ENCODE data around the gene SMIM17.

SMIM17 gene

DNA sequence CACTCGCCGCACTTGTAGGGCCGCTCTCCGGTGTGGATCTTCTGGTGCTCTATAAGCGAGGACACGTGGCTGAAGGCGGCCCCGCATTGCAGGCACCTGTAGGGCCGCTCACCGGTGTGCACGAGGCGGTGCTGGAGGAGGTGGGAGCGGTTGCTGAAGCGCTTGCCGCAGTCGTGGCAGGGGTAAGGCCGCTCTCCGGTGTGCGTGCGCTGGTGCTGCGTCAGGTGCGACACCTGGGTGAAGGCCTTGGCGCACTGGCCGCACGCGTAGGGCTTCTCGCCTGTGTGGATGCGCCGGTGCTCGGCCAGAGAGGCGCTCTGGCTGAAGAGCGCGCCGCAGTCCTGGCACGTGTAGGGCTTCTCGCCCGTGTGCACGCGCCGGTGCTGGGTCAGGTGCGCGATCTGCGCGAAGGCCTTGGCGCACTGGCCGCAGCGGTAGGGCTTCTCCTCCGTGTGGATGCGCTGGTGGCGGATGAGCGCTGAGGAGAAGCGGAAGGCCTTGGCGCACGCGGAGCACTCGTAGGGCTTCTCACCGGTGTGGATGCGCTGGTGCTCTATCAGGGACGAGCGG is 21.1 kb downstream of the SMIM17 start:
- 96% methylated on average over 60 of the region's 60 CpGs for WGBS
- Histone ChIP-seq H2BK15ac (ENCODE audit: low read depth, poor library complexity, severe bottlenecking) (no peak overlapping the region), H3K9me3 (ENCODE audit: control insufficient read depth, low read length) (peaks cover 27% of the 10 kb centered on the region), H3K14ac (ENCODE audit: low read length in 2 of 2) (no peak overlapping the region), H4K8ac (ENCODE audit: low read length) (no peak overlapping the region), H3K4me1 (ENCODE audit: control insufficient read depth, insufficient read depth, low read depth, low read length) (no peaks in the 10 kb centered on the region), H3K9ac (ENCODE audit: low read length) (no peak overlapping the region), H3K4me3 (ENCODE audit: insufficient read depth in 1 of 2, low read depth in 1 of 2, low read length in 2 of 2) (no peak overlapping the region), H2BK12ac (ENCODE audit: low read length in 2 of 2) (no peak overlapping the region), H3K4me2 (ENCODE audit: low read length, poor library complexity, severe bottlenecking) (no peak overlapping the region), H3K23ac (ENCODE audit: low read length in 2 of 2) (no peak overlapping the region), H3K18ac (ENCODE audit: low read depth in 1 of 2, low read length in 2 of 2) (no peak overlapping the region), H2AFZ (ENCODE audit: low read depth, low read length) (no peak overlapping the region), H2BK120ac (ENCODE audit: low read depth, low read length) (no peak overlapping the region), H4K91ac (ENCODE audit: low read length) (peak overlapping the region; percentile 35), H3K79me1 (replicated peaks; ENCODE audit: low read length, poor library complexity, severe bottlenecking) (no peaks in the 10 kb centered on the region), H2AK5ac (ENCODE audit: low read length, severe bottlenecking) (no peak overlapping the region), H2BK5ac (ENCODE audit: low read depth, low read length, poor library complexity, severe bottlenecking) (no peak overlapping the region), H3K27ac (ENCODE audit: low read length, poor library complexity, severe bottlenecking) (no peak overlapping the region), H3K36me3 (ENCODE audit: control insufficient read depth in 1 of 2, insufficient read depth in 2 of 2, low read depth in 1 of 2, low read length in 2 of 2) (peaks cover 0 to 5% of the 10 kb centered on the region in 2 experiments), H3K4ac (ENCODE audit: low read depth in 1 of 2, low read length in 2 of 2) (no peak overlapping the region), H3K27me3 (ENCODE audit: control insufficient read depth in 1 of 2, insufficient read depth in 1 of 2, low read length in 2 of 2) (no peaks in the 10 kb centered on the region)
- DNase-seq = no peak

DNA sequence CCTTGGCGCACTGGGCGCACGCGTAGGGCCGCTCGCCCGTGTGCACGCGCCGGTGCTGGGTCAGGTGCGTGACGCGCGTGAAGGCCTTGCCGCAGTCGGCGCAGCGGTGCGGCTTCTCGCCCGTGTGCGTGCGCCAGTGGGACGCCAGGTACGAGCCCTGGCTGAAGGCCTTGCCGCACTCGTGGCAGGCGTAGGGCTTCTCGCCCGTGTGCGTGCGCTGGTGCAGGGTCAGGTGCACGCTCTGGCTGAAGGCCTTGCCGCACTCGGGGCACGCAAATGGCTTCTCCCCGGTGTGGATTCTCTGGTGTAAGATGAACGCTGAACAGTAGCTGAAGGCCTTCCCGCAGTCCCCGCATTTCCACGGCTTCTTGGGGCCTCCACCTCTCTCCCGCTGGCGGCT is 21.6 kb downstream of the SMIM17 start:
- H2BK5ac ChIP-seq (ENCODE audit: low read depth, low read length, poor library complexity, severe bottlenecking) = no peak overlapping the region
- WGBS = 94% methylated on average over 43 of the region's 43 CpGs

DNA sequence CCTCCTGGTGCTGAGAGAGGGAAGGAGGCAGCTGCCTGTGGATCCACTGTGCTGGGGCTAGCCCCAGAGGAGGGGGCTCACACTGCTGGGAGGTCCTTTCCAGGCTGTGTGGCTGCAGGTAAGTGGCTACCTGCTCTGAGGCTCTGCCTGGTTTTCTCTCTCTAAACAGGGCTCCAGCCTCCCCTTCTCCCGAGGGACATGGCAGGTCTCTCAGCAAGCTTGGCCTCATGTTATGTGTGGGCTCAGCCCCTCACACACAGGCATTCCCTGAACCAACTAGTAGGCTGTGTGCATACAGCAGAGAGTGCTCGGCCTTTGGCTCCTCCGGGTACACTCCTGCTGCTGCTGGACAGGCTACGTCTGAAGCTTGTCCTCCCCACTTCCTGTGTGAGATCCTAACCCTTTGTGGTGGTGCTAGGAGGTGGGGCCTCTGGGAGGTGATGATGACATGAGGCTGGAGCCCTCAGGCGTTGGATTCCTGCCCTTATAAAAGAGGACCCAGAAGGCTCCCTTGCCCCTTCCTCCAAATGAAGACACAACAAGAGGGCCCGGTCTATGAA is 24.4 kb downstream of the SMIM17 start:
- Histone ChIP-seq H4K91ac (ENCODE audit: low read length) (no peak overlapping the region), H2BK15ac (ENCODE audit: low read depth, poor library complexity, severe bottlenecking) (no peak overlapping the region), H3K9ac (ENCODE audit: low read length) (no peak overlapping the region), H2BK120ac (ENCODE audit: low read depth, low read length) (no peak overlapping the region), H2BK12ac (ENCODE audit: low read length in 2 of 2) (no peak overlapping the region), H3K4me3 (ENCODE audit: insufficient read depth in 1 of 2, low read depth in 1 of 2, low read length in 2 of 2) (no peak overlapping the region), H2AK5ac (ENCODE audit: low read length, severe bottlenecking) (no peak overlapping the region), H3K79me1 (replicated peaks; ENCODE audit: low read length, poor library complexity, severe bottlenecking) (no peaks in the 10 kb centered on the region), H3K27ac (ENCODE audit: low read length, poor library complexity, severe bottlenecking) (no peak overlapping the region), H3K36me3 (ENCODE audit: control insufficient read depth in 1 of 2, insufficient read depth in 2 of 2, low read depth in 1 of 2, low read length in 2 of 2) (peaks cover 0 to 5% of the 10 kb centered on the region in 2 experiments), H3K27me3 (ENCODE audit: control insufficient read depth in 1 of 2, insufficient read depth in 1 of 2, low read length in 2 of 2) (no peaks in the 10 kb centered on the region), H3K4me1 (ENCODE audit: control insufficient read depth, insufficient read depth, low read depth, low read length) (no peaks in the 10 kb centered on the region), H3K14ac (ENCODE audit: low read length in 2 of 2) (no peak overlapping the region), H3K9me3 (ENCODE audit: control insufficient read depth, low read length) (peaks cover 11% of the 10 kb centered on the region), H3K18ac (ENCODE audit: low read depth in 1 of 2, low read length in 2 of 2) (no peak overlapping the region), H3K4me2 (ENCODE audit: low read length, poor library complexity, severe bottlenecking) (no peak overlapping the region), H3K23ac (ENCODE audit: low read length in 2 of 2) (no peak overlapping the region), H4K8ac (ENCODE audit: low read length) (no peak overlapping the region), H3K4ac (ENCODE audit: low read depth in 1 of 2, low read length in 2 of 2) (no peak overlapping the region), H2BK5ac (ENCODE audit: low read depth, low read length, poor library complexity, severe bottlenecking) (no peak overlapping the region), H2AFZ (ENCODE audit: low read depth, low read length) (no peak overlapping the region)
- DNase-seq = no peak
- 76% methylated on average over 6 of the region's 6 CpGs for WGBS

More for the DNA sequence above, 21.6 kb downstream of the SMIM17 start:
- Histone ChIP-seq H2BK120ac (ENCODE audit: low read depth, low read length) (no peak overlapping the region), H2BK12ac (ENCODE audit: low read length in 2 of 2) (no peak overlapping the region), H3K27me3 (ENCODE audit: control insufficient read depth in 1 of 2, insufficient read depth in 1 of 2, low read length in 2 of 2) (no peaks in the 10 kb centered on the region), H4K8ac (ENCODE audit: low read length) (no peak overlapping the region), H3K14ac (ENCODE audit: low read length in 2 of 2) (no peak overlapping the region), H2AFZ (ENCODE audit: low read depth, low read length) (no peak overlapping the region), H3K79me1 (replicated peaks; ENCODE audit: low read length, poor library complexity, severe bottlenecking) (no peaks in the 10 kb centered on the region), H3K9me3 (ENCODE audit: control insufficient read depth, low read length) (peaks cover 25% of the 10 kb centered on the region), H2BK15ac (ENCODE audit: low read depth, poor library complexity, severe bottlenecking) (no peak overlapping the region), H4K91ac (ENCODE audit: low read length) (no peak overlapping the region), H3K27ac (ENCODE audit: low read length, poor library complexity, severe bottlenecking) (no peak overlapping the region), H3K4me2 (ENCODE audit: low read length, poor library complexity, severe bottlenecking) (no peak overlapping the region), H3K9ac (ENCODE audit: low read length) (no peak overlapping the region), H2AK5ac (ENCODE audit: low read length, severe bottlenecking) (no peak overlapping the region), H3K4me3 (ENCODE audit: insufficient read depth in 1 of 2, low read depth in 1 of 2, low read length in 2 of 2) (no peak overlapping the region), H3K23ac (ENCODE audit: low read length in 2 of 2) (no peak overlapping the region), H3K4ac (ENCODE audit: low read depth in 1 of 2, low read length in 2 of 2) (no peak overlapping the region), H3K18ac (ENCODE audit: low read depth in 1 of 2, low read length in 2 of 2) (no peak overlapping the region), H3K36me3 (ENCODE audit: control insufficient read depth in 1 of 2, insufficient read depth in 2 of 2, low read depth in 1 of 2, low read length in 2 of 2) (peaks cover 0 to 5% of the 10 kb centered on the region in 2 experiments), H3K4me1 (ENCODE audit: control insufficient read depth, insufficient read depth, low read depth, low read length) (no peaks in the 10 kb centered on the region)
- DNase-seq = no peak

DNA sequence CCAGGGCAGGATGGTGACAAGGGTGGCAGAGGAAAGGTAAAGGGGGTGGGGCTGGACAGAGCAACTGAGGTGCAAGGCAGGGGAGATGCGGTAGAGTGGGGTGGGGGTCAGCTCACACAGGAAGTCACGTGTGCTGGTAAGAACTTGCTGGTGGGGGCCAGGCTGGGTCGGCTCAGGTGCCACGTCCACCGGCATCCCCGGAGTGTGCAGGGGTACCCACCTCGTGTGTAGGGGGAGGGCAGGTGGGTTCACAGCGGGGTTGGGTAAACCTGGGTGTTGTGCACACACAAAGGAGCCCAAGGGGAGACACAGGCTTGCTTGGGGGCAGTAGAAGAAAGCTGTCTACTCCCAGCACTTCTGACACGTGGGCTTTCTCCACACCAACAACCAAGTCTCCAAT is 25.7 kb downstream of the SMIM17 start:
- Histone ChIP-seq H3K36me3 (ENCODE audit: control insufficient read depth in 1 of 2, insufficient read depth in 2 of 2, low read depth in 1 of 2, low read length in 2 of 2) (peaks cover 0 to 5% of the 10 kb centered on the region in 2 experiments), H2AFZ (ENCODE audit: low read depth, low read length) (no peak overlapping the region), H3K9ac (ENCODE audit: low read length) (no peak overlapping the region), H3K79me1 (replicated peaks; ENCODE audit: low read length, poor library complexity, severe bottlenecking) (no peaks in the 10 kb centered on the region), H4K8ac (ENCODE audit: low read length) (no peak overlapping the region), H2BK15ac (ENCODE audit: low read depth, poor library complexity, severe bottlenecking) (no peak overlapping the region), H3K4me2 (ENCODE audit: low read length, poor library complexity, severe bottlenecking) (no peak overlapping the region), H3K27ac (ENCODE audit: low read length, poor library complexity, severe bottlenecking) (no peak overlapping the region), H3K4ac (ENCODE audit: low read depth in 1 of 2, low read length in 2 of 2) (no peak overlapping the region), H3K23ac (ENCODE audit: low read length in 2 of 2) (no peak overlapping the region), H2BK5ac (ENCODE audit: low read depth, low read length, poor library complexity, severe bottlenecking) (no peak overlapping the region), H3K14ac (ENCODE audit: low read length in 2 of 2) (no peak overlapping the region), H2BK12ac (ENCODE audit: low read length in 2 of 2) (no peak overlapping the region), H3K9me3 (ENCODE audit: control insufficient read depth, low read length) (peaks cover 7% of the 10 kb centered on the region), H2AK5ac (ENCODE audit: low read length, severe bottlenecking) (no peak overlapping the region), H3K4me3 (ENCODE audit: insufficient read depth in 1 of 2, low read depth in 1 of 2, low read length in 2 of 2) (no peak overlapping the region), H4K91ac (ENCODE audit: low read length) (no peak overlapping the region), H2BK120ac (ENCODE audit: low read depth, low read length) (no peak overlapping the region), H3K27me3 (ENCODE audit: control insufficient read depth in 1 of 2, insufficient read depth in 1 of 2, low read length in 2 of 2) (no peaks in the 10 kb centered on the region), H3K4me1 (ENCODE audit: control insufficient read depth, insufficient read depth, low read depth, low read length) (no peaks in the 10 kb centered on the region), H3K18ac (ENCODE audit: low read depth in 1 of 2, low read length in 2 of 2) (no peak overlapping the region)
- WGBS = 59% methylated on average over 9 of the region's 9 CpGs
- no peak for DNase-seq

Measured in mesenchymal stem cell (in vitro differentiated cells and primary cell).